ENCODE measurements around the gene XPR1.
"Not testable (repeated sequence)": the region's sequence is repeated elsewhere in the genome, so short reads cannot be mapped to it uniquely, and the experiment has no call there.

Gene XPR1

GRCh38 chr1:180786624-180787023 lies 154.8 kb downstream of the XPR1 start:
- no peak for DNase-seq

GRCh38 chr1:180787628-180788307 lies 155.9 kb downstream of the XPR1 start:
- DNase-seq, result no peak

GRCh38 chr1:180789460-180789859 lies 157.6 kb downstream of the XPR1 start:
- DNase-seq, result no peak

GRCh38 chr1:180791152-180791551 lies 159.3 kb downstream of the XPR1 start:
- DNase-seq, result not testable (repeated sequence)

GRCh38 chr1:180791806-180792205 lies 160.0 kb downstream of the XPR1 start:
- DNase-seq, result no peak

GRCh38 chr1:180793451-180793850 lies 161.6 kb downstream of the XPR1 start:
- no peak for DNase-seq

- DNase-seq, result no peak
Measured at GRCh38 chr1:180796897-180797640, 165.2 kb downstream of the XPR1 start.

GRCh38 chr1:180800945-180801344 lies 169.1 kb downstream of the XPR1 start:
- DNase-seq, result no peak

- DNase-seq, result no peak
Measured at GRCh38 chr1:180802813-180803212, 171.0 kb downstream of the XPR1 start.

GRCh38 chr1:180805316-180805715 lies 173.5 kb downstream of the XPR1 start:
- no peak for DNase-seq

- DNase-seq, result no peak
Measured at GRCh38 chr1:180811298-180811697, 179.5 kb downstream of the XPR1 start.

GRCh38 chr1:180811886-180812285 lies 180.1 kb downstream of the XPR1 start:
- no peak for DNase-seq

- DNase-seq, result no peak
Measured at GRCh38 chr1:180814258-180814657, 182.4 kb downstream of the XPR1 start.

GRCh38 chr1:180815188-180815587 lies 183.4 kb downstream of the XPR1 start:
- DNase-seq, result no peak

- no peak for DNase-seq
Measured at GRCh38 chr1:180816132-180816531, 184.3 kb downstream of the XPR1 start.

GRCh38 chr1:180821970-180822369 lies 190.1 kb downstream of the XPR1 start:
- DNase-seq, result no peak

GRCh38 chr1:180831507-180831906 lies 199.7 kb downstream of the XPR1 start:
- DNase-seq, result not testable (repeated sequence)

GRCh38 chr1:180833180-180833579 lies 201.4 kb downstream of the XPR1 start:
- DNase-seq, result not testable (repeated sequence)

GRCh38 chr1:180836449-180836848 lies 204.6 kb downstream of the XPR1 start:
- no peak for DNase-seq

GRCh38 chr1:180837020-180837419 lies 205.2 kb downstream of the XPR1 start:
- no peak for DNase-seq

- DNase-seq, result no peak
Measured at GRCh38 chr1:180838535-180838934, 206.7 kb downstream of the XPR1 start.

GRCh38 chr1:180839547-180839946 lies 207.7 kb downstream of the XPR1 start:
- DNase-seq, result no peak

GRCh38 chr1:180841415-180841814 lies 209.6 kb downstream of the XPR1 start:
- DNase-seq, result no peak

- no peak for DNase-seq
Measured at GRCh38 chr1:180842052-180842451, 210.2 kb downstream of the XPR1 start.
